H1 (cell line): ENCODE measurements around the gene GPR156. TPM values are rescaled to one million over a fixed set of nuclear protein-coding genes. Genes with fewer than 3 reads are reported as not detected.

Experiments
- BCL11A ChIP-seq, 2 experiments: IDR thresholded peaks; one replicate each; pipeline ENCODE4 v1.6.1; 2011; ENCODE audit warnings: low read depth in 2 of 2, low read length in 2 of 2, mild to moderate bottlenecking in 2 of 2
- CBX5 ChIP-seq: fragments of 300-800, 300-1000 bp; sonication (generic); IDR thresholded peaks from 2 replicates; pipeline ENCODE4 v1.7.1; 2016; ENCODE audit warnings: antibody characterized with exemption, low read length, low read depth
- CHD1 ChIP-seq: IDR thresholded peaks from 2 replicates; pipeline ENCODE4 v1.6.1; 2012; ENCODE audit warnings: low read depth, low read length, improper control_type of control experiment
- CREB1 ChIP-seq: IDR thresholded peaks from 2 replicates; pipeline ENCODE4 v1.6.1; 2012; ENCODE audit warnings: inconsistent platforms
- EP300 ChIP-seq, 2 experiments: IDR thresholded peaks; 1 replicate in 1 of 2; 2 replicates in 1 of 2; pipeline ENCODE4 v1.6.1; 2011 to 2012; ENCODE audit warnings: low read depth in 2 of 2, low read length in 2 of 2, mild to moderate bottlenecking in 2 of 2, borderline replicate concordance in 1 of 2, inconsistent platforms in 1 of 2, moderate library complexity in 1 of 2
- HDAC2 ChIP-seq, 2 experiments: fragments of 300-600 bp in 1 of 2; sonication (generic) in 1 of 2; IDR thresholded peaks; 2 replicates each; pipeline ENCODE4 v1.6.1; 2011 to 2012; ENCODE audit warnings: low read depth in 2 of 2, low read length in 2 of 2, mild to moderate bottlenecking in 2 of 2, moderate library complexity in 2 of 2, borderline replicate concordance in 1 of 2, inconsistent platforms in 1 of 2
- RBBP5 ChIP-seq: IDR thresholded peaks from 2 replicates; pipeline ENCODE4 v1.7.1; 2012; ENCODE audit warnings: low read depth, mild to moderate bottlenecking, inconsistent platforms, low read length, moderate library complexity, borderline replicate concordance
- RFX5 ChIP-seq: IDR thresholded peaks from 2 replicates; pipeline ENCODE4 v1.6.1; 2011; ENCODE audit warnings: low read depth, low read length, improper control_type of control experiment, borderline replicate concordance
- SIN3A ChIP-seq, 2 experiments: IDR thresholded peaks in 1 of 2; conservative IDR thresholded peaks in 1 of 2; 2 replicates each; pipeline ENCODE4 v1.6.1; 2011 to 2012; ENCODE audit warnings: low read length in 2 of 2, improper control_type of control experiment in 1 of 2, low read depth in 1 of 2, mild to moderate bottlenecking in 1 of 2
- SP1 ChIP-seq: IDR thresholded peaks from 2 replicates; pipeline ENCODE4 v1.6.1; 2011; ENCODE audit warnings: low read depth, low read length
- polyA plus RNA-seq, 7 experiments: library from polyadenylated mRNA; depleted of rRNA in 3 of 7; stranded (reverse) in 5 of 7; unstranded in 2 of 7; fragments of >200 nt in 5 of 7; fragments of 200-250 nt in 2 of 7; gene quantifications; 1 replicate in 5 of 7; 2 replicates in 1 of 7; 4 replicates in 1 of 7; pipeline versions ENCODE4 v1.2.1 to v1.2.3, GENCODE V29; 2011 to 2013; ENCODE audit warnings: missing spikeins in 2 of 7, mixed read lengths in 2 of 7
- total RNA-seq: library from RNA; stranded (reverse); fragmentation: NEBNext Ultra II Directional; extraction: Animal tissue kit (Norgen Biotek cat#: 25700); gene quantifications from 2 replicates; pipeline ENCODE4 v1.2.1, GENCODE V29; 2021
- TF ChIP-seq, protein P1 (sequence below): fragments of 300-600 bp; sonication (generic); IDR thresholded peaks from 2 replicates; pipeline ENCODE4 v1.7.1; 2012; ENCODE audit warnings: low read length, moderate library complexity, mild to moderate bottlenecking, inconsistent platforms; ENCODE audit not compliant: insufficient replicate concordance

GPR156 gene
- total and polyA plus RNA-seq, 2 of the 8 experiments (the other 6 are each of a cell fraction or from before 2014, with no cell fraction given) = 1.6 to 1.8 TPM

DNA sequence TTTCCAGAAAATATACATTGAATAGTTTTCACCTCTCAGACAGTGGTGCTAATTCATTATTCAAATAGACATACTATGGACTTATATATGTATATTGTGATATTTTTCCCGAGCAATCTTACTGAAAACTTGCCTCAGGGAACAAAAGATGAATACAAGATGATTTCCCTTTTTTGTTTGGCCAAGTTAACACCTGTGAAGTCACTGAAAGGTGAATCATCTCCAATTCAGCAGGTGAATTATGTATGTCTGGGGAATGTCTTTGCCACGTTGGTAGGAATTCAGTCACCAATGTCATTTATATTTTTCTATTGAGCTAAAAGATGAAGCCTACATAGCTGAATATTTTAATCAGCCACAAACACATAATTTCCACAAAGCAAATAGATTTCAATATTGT, 88.2 kb downstream of the GPR156 start (continued):
- TF ChIP-seq, protein P1, sequence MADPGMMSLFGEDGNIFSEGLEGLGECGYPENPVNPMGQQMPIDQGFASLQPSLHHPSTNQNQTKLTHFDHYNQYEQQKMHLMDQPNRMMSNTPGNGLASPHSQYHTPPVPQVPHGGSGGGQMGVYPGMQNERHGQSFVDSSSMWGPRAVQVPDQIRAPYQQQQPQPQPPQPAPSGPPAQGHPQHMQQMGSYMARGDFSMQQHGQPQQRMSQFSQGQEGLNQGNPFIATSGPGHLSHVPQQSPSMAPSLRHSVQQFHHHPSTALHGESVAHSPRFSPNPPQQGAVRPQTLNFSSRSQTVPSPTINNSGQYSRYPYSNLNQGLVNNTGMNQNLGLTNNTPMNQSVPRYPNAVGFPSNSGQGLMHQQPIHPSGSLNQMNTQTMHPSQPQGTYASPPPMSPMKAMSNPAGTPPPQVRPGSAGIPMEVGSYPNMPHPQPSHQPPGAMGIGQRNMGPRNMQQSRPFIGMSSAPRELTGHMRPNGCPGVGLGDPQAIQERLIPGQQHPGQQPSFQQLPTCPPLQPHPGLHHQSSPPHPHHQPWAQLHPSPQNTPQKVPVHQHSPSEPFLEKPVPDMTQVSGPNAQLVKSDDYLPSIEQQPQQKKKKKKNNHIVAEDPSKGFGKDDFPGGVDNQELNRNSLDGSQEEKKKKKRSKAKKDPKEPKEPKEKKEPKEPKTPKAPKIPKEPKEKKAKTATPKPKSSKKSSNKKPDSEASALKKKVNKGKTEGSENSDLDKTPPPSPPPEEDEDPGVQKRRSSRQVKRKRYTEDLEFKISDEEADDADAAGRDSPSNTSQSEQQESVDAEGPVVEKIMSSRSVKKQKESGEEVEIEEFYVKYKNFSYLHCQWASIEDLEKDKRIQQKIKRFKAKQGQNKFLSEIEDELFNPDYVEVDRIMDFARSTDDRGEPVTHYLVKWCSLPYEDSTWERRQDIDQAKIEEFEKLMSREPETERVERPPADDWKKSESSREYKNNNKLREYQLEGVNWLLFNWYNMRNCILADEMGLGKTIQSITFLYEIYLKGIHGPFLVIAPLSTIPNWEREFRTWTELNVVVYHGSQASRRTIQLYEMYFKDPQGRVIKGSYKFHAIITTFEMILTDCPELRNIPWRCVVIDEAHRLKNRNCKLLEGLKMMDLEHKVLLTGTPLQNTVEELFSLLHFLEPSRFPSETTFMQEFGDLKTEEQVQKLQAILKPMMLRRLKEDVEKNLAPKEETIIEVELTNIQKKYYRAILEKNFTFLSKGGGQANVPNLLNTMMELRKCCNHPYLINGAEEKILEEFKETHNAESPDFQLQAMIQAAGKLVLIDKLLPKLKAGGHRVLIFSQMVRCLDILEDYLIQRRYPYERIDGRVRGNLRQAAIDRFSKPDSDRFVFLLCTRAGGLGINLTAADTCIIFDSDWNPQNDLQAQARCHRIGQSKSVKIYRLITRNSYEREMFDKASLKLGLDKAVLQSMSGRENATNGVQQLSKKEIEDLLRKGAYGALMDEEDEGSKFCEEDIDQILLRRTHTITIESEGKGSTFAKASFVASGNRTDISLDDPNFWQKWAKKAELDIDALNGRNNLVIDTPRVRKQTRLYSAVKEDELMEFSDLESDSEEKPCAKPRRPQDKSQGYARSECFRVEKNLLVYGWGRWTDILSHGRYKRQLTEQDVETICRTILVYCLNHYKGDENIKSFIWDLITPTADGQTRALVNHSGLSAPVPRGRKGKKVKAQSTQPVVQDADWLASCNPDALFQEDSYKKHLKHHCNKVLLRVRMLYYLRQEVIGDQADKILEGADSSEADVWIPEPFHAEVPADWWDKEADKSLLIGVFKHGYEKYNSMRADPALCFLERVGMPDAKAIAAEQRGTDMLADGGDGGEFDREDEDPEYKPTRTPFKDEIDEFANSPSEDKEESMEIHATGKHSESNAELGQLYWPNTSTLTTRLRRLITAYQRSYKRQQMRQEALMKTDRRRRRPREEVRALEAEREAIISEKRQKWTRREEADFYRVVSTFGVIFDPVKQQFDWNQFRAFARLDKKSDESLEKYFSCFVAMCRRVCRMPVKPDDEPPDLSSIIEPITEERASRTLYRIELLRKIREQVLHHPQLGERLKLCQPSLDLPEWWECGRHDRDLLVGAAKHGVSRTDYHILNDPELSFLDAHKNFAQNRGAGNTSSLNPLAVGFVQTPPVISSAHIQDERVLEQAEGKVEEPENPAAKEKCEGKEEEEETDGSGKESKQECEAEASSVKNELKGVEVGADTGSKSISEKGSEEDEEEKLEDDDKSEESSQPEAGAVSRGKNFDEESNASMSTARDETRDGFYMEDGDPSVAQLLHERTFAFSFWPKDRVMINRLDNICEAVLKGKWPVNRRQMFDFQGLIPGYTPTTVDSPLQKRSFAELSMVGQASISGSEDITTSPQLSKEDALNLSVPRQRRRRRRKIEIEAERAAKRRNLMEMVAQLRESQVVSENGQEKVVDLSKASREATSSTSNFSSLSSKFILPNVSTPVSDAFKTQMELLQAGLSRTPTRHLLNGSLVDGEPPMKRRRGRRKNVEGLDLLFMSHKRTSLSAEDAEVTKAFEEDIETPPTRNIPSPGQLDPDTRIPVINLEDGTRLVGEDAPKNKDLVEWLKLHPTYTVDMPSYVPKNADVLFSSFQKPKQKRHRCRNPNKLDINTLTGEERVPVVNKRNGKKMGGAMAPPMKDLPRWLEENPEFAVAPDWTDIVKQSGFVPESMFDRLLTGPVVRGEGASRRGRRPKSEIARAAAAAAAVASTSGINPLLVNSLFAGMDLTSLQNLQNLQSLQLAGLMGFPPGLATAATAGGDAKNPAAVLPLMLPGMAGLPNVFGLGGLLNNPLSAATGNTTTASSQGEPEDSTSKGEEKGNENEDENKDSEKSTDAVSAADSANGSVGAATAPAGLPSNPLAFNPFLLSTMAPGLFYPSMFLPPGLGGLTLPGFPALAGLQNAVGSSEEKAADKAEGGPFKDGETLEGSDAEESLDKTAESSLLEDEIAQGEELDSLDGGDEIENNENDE = no peak
- no peak for TF ChIP-seq RBBP5
- TF ChIP-seq SP1 = no peak
- TF ChIP-seq CBX5 = no peak
- TF ChIP-seq CREB1 = no peak
- no peak for TF ChIP-seq BCL11A (IDR thresholded peaks at IDR 0.05; ENCODE audit: low read depth in 2 of 2, low read length in 2 of 2)
- no peak for TF ChIP-seq EP300 (IDR thresholded peaks at IDR 0.05; ENCODE audit: borderline replicate concordance in 1 of 2, low read depth in 2 of 2, low read length in 2 of 2)
- TF ChIP-seq SIN3A (conservative IDR thresholded peaks at IDR 0.05 in 1 of 2, IDR thresholded peaks at IDR 0.05 in 1 of 2; ENCODE audit: low read depth in 1 of 2, low read length in 2 of 2) = no peak
- TF ChIP-seq RFX5 = no peak
- no peak for TF ChIP-seq CHD1
- TF ChIP-seq HDAC2 (IDR thresholded peaks at IDR 0.05; ENCODE audit: borderline replicate concordance in 1 of 2, low read depth in 2 of 2, low read length in 2 of 2) = no peak
